ENCODE data around the gene MED13L.

GRCh38 chr12:116076399-116076798 is 201.1 kb downstream of the MED13L start:
- TF ChIP-seq CTCF (conservative IDR thresholded peaks at IDR 0.05; ENCODE audit: low read depth, low read length) (no peak), MAFK (IDR thresholded peaks at IDR 0.05; ENCODE audit: low read depth, low read length) (no peak), MXI1 (IDR thresholded peaks at IDR 0.05; ENCODE audit: borderline replicate concordance, low read depth, low read length) (no peak), RAD21 (IDR thresholded peaks at IDR 0.05; ENCODE audit: low read length) (no peak)
